Measurements from ENCODE around the gene MPP2. TPM values are rescaled to one million over a fixed set of nuclear protein-coding genes. Genes with fewer than 3 reads are reported as not detected.

The MPP2 gene
- total and polyA plus RNA-seq, 4 donors, result 0.05 to 0.25 (median 0.09) TPM

DNA sequence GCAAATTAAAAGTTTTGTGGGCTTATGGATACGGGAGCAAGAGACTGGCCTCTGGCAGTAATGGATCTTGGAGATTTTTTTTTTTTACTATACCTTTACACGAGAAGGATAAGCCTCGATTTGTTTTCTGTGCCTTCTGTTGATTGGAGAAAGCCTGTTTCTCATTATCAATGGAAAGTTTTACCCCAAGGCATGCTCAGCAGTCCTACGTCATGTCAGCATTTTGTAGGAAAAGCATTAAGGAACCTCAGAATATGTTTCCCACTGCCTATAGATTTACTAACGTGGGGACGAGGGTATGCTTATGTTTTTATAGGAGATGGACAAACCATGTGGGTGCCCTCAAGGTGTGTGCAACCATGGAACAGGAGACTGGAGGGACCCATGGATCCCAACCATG lies 33.5 kb downstream of the MPP2 start (continued):
- TF ChIP-seq HNF4G (IDR thresholded peaks at IDR 0.05) (no peak), MAX (IDR thresholded peaks at IDR 0.05) (no peak), FOXA1 (IDR thresholded peaks at IDR 0.05) (no peak), REST (IDR thresholded peaks at IDR 0.05) (no peak), NR2F2 (IDR thresholded peaks at IDR 0.05) (no peak), TAF1 (conservative IDR thresholded peaks at IDR 0.05) (no peak), JUND (IDR thresholded peaks at IDR 0.05) (no peak)

GRCh38 chr17:43873091-43873490 lies 34.2 kb downstream of the MPP2 start:
- Histone ChIP-seq H3K27ac (ENCODE audit: low read depth in 1 of 2, low read length in 2 of 2) (no peak overlapping the region), H3K9me3 (ENCODE audit: control insufficient read depth in 4 of 4, low read length in 3 of 4) (no peaks in the 10 kb centered on the region), H3K9ac (ENCODE audit: low read depth in 1 of 2, low read length in 2 of 2) (no peak overlapping the region), H3K4me3 (ENCODE audit: low read depth in 1 of 3, low read length in 3 of 3) (no peak overlapping the region), H3K4me1 (ENCODE audit: control insufficient read depth in 4 of 4, insufficient read depth in 4 of 4, low read length in 3 of 4) (no peaks in the 10 kb centered on the region), H3K36me3 (ENCODE audit: control insufficient read depth in 4 of 4, insufficient read depth in 3 of 4, low read depth in 1 of 4, low read length in 3 of 4) (no peaks in the 10 kb centered on the region), H3K27me3 (ENCODE audit: control insufficient read depth in 4 of 4, insufficient read depth in 4 of 4, low read length in 3 of 4) (peaks cover 0 to 2% (median 0%) of the 10 kb centered on the region in 4 donors)
- WGBS, result 75% methylated on average over 5 of the region's 5 CpGs
- TF ChIP-seq SP1 (IDR thresholded peaks at IDR 0.05) (no peak), FOXA2 (IDR thresholded peaks at IDR 0.05) (no peak)
- DNase-seq (ENCODE audit: low spot score), result no peak

DNA sequence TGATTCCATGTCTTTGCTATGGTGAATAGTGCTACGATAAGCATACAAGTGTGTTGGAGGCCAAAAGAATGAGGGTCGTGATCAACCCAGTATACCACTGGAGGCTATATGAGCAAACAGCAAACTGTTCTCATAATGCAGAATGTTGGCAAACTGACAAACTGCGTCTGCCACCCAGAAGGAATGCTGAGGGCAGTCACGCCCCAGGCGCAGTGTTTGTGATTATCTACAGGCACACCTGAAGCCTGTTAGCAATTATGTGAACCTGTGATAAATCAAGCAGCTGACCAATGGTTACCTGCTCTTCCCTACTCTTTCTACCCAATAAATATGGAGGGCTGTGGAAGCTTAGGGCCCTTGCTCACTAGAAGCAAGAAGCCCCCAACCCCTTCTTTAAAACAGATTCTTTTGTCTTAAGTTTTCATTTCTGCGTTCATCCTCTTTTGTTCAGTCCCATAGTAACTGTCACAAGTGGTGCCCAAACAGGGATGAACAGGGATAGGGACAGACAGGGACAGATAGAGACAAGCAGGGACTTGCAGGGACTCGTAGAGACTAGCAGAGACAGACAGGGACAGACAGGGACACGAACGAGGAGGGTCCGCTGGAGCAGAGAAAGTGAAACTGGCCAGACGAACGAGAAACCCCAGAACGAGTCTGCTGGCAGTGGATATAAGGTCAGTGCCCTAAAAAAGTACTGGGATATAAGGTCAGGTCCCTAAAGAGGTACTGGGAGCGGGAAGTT lies 35.2 kb downstream of the MPP2 start:
- H3K4me1 ChIP-seq (ENCODE audit: control insufficient read depth in 4 of 4, insufficient read depth in 4 of 4, low read length in 3 of 4), result no peaks in the 10 kb centered on the region
- no peak overlapping the region for H3K27ac ChIP-seq (ENCODE audit: low read depth in 1 of 2, low read length in 2 of 2)
- 67% methylated on average over 14 of the region's 14 CpGs for WGBS
- no peak overlapping the region for H3K9ac ChIP-seq (ENCODE audit: low read depth in 1 of 2, low read length in 2 of 2)
- no peaks in the 10 kb centered on the region for H3K9me3 ChIP-seq (ENCODE audit: control insufficient read depth in 4 of 4, low read length in 3 of 4)
- no peaks in the 10 kb centered on the region for H3K36me3 ChIP-seq (ENCODE audit: control insufficient read depth in 4 of 4, insufficient read depth in 3 of 4, low read depth in 1 of 4, low read length in 3 of 4)
- TF ChIP-seq MAX (IDR thresholded peaks at IDR 0.05) (no peak), SP1 (IDR thresholded peaks at IDR 0.05) (no peak), ZBTB33 (IDR thresholded peaks at IDR 0.05) (no peak), RXRA (IDR thresholded peaks at IDR 0.05) (no peak), HNF4A (conservative IDR thresholded peaks at IDR 0.05) (no peak), JUND (IDR thresholded peaks at IDR 0.05) (no peak), ATF3 (IDR thresholded peaks at IDR 0.05) (no peak), TAF1 (conservative IDR thresholded peaks at IDR 0.05) (no peak), RAD21 (IDR thresholded peaks at IDR 0.05) (no peak), REST (IDR thresholded peaks at IDR 0.05) (no peak), GABPA (IDR thresholded peaks at IDR 0.05 in 1 of 2, conservative IDR thresholded peaks at IDR 0.05 in 1 of 2) (no peak), EGR1 (IDR thresholded peaks at IDR 0.05; ENCODE audit: low read depth in 2 of 2) (no peak)
- TF ChIP-seq, protein P1, sequence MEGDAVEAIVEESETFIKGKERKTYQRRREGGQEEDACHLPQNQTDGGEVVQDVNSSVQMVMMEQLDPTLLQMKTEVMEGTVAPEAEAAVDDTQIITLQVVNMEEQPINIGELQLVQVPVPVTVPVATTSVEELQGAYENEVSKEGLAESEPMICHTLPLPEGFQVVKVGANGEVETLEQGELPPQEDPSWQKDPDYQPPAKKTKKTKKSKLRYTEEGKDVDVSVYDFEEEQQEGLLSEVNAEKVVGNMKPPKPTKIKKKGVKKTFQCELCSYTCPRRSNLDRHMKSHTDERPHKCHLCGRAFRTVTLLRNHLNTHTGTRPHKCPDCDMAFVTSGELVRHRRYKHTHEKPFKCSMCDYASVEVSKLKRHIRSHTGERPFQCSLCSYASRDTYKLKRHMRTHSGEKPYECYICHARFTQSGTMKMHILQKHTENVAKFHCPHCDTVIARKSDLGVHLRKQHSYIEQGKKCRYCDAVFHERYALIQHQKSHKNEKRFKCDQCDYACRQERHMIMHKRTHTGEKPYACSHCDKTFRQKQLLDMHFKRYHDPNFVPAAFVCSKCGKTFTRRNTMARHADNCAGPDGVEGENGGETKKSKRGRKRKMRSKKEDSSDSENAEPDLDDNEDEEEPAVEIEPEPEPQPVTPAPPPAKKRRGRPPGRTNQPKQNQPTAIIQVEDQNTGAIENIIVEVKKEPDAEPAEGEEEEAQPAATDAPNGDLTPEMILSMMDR (IDR thresholded peaks at IDR 0.05; ENCODE audit: low read depth, low read length, missing input control), result no peak
- DNase-seq (ENCODE audit: low spot score), result no peak
- peaks cover 0 to 2% (median 0%) of the 10 kb centered on the region in 4 donors for H3K27me3 ChIP-seq (ENCODE audit: control insufficient read depth in 4 of 4, insufficient read depth in 4 of 4, low read length in 3 of 4)
- H3K4me3 ChIP-seq (ENCODE audit: low read depth in 1 of 3, low read length in 3 of 3), result no peak overlapping the region

Measured in liver (tissue), 9 donors.